Measurements from ENCODE around the gene DPP7.

DNA sequence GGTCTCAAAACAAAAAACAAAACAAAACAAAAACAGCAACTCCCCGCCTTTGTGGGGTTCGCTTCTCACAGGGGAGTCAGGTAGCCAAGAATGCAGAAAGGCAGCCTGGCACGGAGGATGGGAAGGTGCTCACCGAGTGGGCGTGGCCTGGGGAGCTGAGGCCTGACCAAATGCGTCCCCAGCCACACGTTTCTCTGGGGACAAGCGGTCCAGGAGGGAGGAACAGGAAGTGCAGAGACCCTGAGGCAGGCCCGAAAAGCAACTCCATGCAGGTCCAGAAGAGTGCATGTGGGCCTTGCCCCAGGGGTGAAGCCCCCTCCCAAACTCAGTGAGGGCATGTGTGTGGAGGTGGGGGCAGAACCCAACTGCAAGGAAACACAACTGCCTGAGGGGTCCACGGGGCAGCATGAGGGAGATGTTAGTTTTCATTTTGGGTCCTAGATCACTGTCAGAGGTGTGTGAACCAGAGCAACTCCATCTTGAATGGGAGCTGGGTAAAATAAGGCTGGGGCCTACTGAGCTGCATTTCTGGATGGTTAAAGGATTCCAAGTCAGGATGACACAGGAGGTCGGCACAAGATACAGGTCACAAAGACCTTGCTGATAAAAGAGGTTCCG is 39.8 kb downstream of the DPP7 start:
- TF ChIP-seq POLR2A (IDR thresholded peaks at IDR 0.05; ENCODE audit: borderline replicate concordance, extremely low read depth, insufficient read depth, insufficient read length), result no peak
- no peak for TF ChIP-seq SRF (IDR thresholded peaks at IDR 0.05; ENCODE audit: low read depth)
- no peak for TF ChIP-seq SIN3A (IDR thresholded peaks at IDR 0.05; ENCODE audit: low read depth)
- TF ChIP-seq EZH2 (IDR thresholded peaks at IDR 0.05), result no peak
- no peak for TF ChIP-seq ZNF274 (IDR thresholded peaks at IDR 0.05; ENCODE audit: low read depth, low read length)
- no peak for TF ChIP-seq CTCF (IDR thresholded peaks at IDR 0.05 in 2 of 3, conservative IDR thresholded peaks at IDR 0.05 in 1 of 3; ENCODE audit: borderline replicate concordance in 1 of 3, insufficient read depth in 1 of 3, low read depth in 2 of 3, low read length in 2 of 3)
